Middle frontal gyrus (tissue), 1 donor: ENCODE results near the gene ANAPC16.
"Not testable (repeated sequence)": the region's sequence is repeated elsewhere in the genome, so short reads cannot be mapped to it uniquely, and the experiment has no call there.

ENCODE experiments used
- DNase-seq: peaks from one replicate; pipeline ENCODE4 v3.0.0-alpha.2; 2015; ENCODE audit warnings: low spot score; ENCODE audit errors: extremely low spot score

The ANAPC16 gene

DNA sequence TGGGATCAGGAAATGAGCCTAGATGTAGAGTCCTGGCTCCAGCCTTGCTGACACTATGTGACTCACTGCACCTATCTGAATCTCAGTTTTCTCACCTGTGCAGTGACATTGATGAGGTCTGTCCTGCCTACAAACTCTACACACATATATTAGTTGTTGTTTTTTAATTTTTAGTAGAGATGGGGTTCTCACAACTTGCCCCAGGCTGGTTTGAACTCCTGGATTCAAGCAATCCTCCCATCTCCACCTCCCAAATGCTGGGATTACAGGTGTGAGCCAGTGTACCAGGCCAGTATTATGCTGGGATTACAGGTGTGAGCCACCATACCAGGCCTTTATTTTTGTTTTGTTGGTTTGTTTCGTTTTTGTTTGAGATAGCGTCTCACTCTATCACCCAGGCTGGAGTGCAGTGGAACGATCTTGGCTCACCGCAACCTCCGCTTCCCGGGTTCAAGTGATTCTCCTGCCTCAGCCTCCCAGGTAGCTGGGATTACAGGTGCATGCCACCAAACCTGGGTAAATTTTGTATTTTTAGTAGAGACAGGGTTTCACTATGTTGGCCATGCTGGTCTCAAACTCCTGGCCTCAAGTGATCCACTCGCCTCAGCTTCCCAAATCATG is 46.1 kb downstream of the ANAPC16 start:
- DNase-seq: no peak

DNA sequence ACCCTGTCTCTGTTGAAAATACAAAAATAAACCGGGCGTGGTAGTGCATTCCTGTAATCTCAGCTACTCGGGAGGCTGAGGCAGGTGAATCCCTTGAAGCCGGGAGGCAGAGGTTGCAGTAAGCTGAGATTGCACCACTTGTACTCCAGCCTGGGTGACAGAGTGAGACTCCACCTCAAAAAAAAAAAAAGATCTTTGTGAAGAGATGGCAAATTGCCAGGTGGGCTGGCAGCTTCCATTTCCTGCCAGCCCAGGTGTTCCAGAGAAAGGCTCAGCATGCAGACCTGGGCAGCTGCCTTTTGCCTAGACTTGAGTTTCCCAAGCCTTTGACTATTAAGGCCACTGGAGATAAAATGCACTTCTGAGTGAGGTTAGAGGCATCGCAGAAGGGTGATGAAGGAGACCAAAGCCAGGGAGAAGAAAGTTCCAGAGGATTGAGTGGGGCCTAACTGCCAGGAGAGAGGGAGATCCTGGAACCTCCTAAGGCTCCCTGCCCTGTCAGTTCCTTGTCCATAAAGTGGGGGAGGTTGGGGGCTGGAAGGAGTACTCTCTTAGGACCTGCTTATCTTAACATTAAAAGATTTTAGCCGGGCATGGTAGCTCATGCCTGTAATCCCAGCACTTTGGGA is 47.9 kb downstream of the ANAPC16 start:
- no peak for DNase-seq

DNA sequence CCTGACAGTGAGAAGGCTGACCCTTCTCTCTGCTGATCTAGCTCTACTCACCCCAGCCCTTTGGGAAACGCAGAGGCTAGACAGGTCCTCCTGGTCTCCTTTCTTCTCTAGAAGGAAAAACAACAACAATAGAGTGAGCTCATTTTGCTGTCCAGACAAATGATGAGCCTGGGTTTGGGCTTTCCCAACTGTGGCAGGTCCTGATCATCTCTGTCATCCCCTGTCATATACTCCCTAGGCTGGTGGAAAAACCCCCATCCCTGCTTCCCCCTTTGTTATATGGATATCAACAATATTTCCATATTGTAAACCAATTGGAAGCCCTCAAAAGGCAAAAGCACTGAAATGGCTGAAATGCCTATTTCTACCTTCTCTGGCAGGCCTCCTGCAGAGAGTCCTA is 48.7 kb downstream of the ANAPC16 start:
- DNase-seq: no peak

DNA sequence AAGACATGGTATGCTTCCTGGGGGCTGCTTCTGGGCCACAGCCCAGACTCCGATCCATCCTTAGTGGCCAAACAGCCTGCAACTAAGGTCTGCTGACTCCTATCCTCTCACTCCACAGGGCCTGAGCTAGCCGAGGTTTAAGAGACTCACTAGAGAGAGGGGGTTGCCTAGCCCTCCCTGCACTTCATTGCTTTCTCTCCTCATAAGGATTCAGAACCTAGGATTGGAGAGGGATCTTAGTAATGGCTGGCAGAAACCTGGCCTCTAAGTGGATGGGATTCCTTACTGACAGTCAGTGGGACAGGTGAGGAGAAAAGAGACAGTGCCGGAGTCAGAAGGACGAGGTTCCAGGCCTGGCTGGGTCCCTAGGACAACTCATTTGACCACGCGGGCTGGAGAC is 49.7 kb downstream of the ANAPC16 start:
- no peak for DNase-seq

DNA sequence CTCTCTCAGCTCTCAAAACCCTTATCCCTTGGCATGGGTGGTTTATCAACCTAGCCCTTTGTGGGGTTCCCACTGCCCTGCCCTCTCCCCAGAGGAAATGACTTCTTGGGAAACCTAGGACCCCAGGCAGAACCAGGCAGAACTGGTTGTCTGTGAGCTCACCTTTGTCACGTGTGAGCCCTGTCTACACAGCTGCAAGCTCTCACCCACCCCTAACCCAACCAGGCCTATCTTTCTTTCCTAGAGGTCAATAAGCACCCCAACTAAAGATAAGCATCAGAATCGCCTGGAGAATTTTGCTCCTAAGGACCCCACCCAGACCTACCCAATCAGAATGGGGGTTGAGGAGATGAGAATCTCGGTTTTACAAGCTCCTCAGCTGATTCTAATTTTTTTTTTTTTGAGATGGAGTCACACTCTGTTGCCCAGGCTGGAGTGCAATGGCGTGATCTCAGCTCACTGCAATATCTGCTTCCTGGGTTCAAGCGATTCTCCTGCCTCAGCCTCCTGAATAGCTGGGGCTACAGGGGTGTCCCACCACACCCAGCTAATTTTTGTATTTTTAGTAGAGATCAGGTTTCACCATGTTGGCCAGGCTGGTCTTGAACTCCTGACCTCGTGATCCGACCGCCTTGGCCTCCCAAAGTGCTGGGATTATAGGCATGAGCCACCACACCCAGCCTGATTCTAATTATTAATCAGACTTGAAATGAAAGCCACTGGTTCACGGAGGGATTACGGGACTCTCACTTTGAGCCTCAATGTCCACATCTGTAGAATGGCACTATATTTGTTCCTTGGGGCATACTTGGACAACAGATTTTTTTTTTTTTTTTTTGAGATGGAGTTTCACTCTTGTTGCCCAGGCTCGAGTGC is 50.4 kb downstream of the ANAPC16 start:
- DNase-seq: no peak

DNA sequence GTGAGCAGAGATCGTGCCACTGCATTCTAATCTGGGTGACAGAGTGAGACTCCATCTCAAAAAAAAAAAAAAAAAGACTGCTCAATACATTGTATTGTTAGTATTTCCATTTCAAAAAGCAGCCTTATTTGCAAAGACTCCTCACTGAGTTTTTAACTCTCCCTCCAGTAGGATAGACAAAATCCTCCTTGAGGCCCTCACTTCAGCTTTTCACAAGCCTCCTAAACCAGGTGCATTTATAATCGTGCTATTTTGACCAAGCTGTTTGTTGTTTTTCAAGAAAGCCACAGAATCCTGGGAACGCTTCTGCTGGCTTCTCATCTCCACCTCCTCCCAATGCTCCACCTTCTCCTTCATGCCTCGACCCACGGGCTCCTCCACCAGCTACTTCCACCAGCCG is 51.6 kb downstream of the ANAPC16 start:
- no peak for DNase-seq

DNA sequence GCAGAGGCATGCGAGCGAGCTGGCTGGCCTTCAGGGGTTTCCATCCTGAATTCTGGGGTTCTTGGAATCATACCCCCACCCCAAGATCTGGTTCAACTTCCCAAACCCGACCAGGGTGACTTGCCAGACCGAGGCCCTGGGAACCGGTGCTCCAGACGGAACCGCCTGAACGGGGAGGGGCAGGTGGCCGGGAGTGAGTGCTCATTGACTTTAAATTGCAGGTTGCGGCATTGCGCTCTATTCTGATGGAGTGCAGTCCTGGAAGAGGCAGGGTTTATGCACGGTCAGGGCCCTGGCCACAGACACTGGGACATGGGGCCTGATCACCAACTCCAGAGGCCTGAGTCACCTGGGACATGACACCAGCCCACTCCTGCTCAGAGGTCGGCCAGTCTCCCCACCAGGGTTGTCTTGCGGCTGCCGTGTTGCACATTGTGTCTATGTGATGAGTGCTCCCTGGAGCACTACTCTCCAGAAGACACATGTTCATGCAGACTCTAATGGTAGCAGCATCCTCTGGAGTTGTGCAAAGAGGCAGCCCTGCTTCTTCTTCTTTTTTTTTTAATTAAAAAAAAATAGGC is 52.1 kb downstream of the ANAPC16 start:
- no peak for DNase-seq

DNA sequence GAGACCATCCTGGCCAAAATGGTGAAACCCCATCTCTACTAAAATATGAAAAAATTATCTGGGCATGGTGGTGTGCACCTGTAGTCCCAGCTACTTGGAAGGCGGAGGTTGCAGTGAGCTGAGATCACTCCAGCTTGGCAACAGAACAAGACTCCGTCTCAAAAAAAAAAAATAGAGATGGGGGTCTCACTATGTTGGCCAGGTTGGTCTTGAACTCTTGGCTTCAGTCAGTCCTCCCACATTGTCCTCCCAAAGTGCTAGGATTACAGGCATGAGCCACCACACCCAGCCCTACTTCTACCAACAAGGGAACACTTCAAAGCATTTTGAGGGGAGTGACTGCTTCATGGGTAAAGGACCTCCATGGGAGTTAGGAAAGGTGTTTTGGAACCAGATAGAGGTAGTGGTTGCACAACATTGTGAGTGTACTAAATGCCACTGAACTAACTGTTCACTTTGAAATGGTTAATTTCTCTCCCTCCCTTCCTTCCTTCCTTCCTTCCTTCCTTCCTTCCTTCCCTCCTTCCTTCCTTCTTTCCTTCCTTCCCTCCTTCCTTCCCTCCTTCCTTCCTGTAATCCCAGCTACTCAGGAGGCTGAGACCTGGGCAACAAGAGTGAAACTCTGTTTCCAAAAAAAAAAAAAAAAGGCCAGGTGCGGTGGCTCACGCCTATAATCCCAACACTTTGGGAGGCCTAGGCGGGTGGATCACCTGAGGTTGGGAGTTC is 52.8 kb downstream of the ANAPC16 start:
- not testable (repeated sequence) for DNase-seq

DNA sequence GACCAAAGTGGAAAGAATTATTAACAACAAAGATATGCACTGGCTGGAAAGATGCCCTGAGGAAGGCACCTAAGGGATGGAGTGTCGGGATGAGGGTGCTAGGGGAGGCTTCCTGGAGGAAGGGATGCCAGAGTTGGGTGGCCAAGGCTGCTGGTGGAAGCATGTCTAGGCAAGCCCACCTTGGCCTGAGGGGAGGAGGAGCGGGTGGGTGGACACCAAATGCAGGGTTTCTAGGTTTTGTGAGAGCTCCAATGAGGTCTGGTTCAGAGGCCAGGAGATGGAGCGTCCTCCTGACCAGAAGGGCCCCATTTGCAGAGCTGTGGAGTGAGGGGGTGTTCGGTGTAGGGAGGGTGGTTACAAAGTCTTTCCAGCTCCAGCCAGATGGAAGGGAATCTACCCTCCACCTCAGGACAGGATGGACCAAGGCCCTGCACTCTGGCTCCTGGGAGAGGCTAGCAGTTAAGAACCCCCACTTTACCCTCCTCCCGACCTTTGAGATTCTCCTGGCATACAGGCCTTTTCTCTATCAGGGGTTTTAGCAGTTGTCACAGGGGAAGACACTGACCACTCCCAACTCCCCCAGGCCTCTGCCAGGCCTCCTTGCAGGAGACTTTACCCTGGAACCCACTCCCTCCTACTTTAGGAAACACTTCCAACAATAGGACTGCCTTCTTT is 54.9 kb downstream of the ANAPC16 start:
- no peak for DNase-seq

DNA sequence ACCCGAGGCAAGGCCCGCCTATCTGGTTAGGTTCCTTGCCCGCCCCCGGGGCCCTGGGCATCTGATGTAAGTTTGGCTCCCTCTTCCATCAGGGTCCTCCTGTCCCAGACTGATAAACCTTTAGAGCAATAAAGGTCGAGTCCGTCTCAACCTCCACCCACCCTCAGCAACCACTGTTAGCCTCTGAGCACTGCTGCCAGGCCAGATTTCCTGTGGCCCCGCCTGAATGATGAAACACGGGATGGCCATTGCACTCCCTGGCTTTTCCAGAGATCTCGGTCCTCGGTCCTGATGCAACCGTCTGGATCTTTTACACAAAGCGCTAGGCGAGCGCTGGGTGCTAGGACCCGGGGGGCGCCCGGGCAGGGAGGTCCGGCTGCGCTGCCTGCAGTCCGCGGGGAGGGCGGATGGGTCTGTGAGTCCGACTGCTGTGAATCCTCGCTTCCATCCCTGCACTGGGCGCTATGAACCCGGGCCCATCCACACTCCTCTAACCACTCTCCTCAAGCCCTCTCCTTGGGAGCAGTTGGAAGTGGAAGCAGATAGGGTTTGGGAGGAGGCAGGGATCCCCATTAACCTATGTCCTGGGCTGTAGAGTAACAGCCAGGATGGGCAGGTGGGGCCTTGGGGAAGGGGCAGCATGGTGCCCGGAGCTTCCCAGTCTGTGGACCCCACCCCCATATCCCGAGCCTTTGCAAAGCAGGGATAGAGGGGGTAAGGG is 57.0 kb downstream of the ANAPC16 start:
- DNase-seq: peak; percentile 76

DNA sequence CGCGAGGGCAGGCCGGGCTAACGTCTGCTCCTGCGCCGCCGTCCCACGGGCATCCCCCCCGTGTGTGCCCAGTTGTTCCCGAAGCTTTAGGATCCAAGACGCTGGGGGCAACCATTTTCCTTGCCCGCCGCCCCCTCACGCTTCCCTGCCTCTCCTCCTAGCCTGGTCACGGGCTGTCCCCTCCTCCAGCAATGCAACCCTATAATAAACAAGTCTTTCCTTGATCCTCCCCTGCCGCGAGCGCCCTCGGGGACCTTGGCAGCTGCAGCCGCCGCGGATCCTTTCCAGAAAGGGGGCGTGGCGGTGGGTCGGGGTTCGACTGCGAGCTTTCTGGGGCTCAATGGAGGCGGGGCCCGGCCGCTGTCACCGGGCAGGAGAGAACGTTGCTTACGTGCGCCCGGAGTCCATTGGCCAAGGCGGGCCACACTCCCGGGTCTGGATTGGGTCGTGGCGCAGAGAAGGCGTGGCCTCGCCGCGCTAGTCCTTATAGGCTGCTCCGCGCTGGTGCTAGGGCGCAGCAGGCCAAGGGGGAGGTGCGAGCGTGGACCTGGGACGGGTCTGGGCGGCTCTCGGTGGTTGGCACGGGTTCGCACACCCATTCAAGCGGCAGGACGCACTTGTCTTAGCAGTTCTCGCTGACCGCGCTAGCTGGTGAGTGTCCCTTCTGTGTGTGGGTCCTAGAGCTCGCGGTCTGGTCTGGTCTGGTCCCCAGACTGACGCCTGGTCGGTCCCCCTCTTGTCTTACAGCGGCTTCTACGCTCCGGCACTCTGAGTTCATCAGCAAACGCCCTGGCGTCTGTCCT is 57.8 kb downstream of the ANAPC16 start, which contains the start of gene DDIT4:
Gene DDIT4 (plus strand): TSS at position 515 of the 803 bp plus-strand sequence. CDS start 293 bp downstream, outside the sequence.
- peak; percentile 98 for DNase-seq

DNA sequence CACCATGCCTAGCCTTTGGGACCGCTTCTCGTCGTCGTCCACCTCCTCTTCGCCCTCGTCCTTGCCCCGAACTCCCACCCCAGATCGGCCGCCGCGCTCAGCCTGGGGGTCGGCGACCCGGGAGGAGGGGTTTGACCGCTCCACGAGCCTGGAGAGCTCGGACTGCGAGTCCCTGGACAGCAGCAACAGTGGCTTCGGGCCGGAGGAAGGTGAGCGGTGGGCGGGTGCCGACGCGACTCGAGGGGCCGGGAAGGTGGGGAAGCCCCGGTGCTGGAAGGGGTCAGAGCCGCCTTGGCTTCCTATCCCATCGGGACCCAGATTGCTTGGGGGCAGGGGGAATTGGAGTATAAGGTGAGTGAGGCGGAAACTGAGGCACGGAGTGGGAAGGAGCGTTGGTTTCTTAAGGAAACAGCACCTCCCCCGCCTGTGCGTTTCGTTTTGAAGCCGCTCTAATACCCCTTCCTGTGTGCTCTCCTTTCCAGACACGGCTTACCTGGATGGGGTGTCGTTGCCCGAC is 58.5 kb downstream of the ANAPC16 start:
- DNase-seq: no peak

DNA sequence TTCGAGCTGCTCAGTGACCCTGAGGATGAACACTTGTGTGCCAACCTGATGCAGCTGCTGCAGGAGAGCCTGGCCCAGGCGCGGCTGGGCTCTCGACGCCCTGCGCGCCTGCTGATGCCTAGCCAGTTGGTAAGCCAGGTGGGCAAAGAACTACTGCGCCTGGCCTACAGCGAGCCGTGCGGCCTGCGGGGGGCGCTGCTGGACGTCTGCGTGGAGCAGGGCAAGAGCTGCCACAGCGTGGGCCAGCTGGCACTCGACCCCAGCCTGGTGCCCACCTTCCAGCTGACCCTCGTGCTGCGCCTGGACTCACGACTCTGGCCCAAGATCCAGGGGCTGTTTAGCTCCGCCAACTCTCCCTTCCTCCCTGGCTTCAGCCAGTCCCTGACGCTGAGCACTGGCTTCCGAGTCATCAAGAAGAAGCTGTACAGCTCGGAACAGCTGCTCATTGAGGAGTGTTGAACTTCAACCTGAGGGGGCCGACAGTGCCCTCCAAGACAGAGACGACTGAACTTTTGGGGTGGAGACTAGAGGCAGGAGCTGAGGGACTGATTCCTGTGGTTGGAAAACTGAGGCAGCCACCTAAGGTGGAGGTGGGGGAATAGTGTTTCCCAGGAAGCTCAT is 59.0 kb downstream of the ANAPC16 start:
- DNase-seq: no peak

DNA sequence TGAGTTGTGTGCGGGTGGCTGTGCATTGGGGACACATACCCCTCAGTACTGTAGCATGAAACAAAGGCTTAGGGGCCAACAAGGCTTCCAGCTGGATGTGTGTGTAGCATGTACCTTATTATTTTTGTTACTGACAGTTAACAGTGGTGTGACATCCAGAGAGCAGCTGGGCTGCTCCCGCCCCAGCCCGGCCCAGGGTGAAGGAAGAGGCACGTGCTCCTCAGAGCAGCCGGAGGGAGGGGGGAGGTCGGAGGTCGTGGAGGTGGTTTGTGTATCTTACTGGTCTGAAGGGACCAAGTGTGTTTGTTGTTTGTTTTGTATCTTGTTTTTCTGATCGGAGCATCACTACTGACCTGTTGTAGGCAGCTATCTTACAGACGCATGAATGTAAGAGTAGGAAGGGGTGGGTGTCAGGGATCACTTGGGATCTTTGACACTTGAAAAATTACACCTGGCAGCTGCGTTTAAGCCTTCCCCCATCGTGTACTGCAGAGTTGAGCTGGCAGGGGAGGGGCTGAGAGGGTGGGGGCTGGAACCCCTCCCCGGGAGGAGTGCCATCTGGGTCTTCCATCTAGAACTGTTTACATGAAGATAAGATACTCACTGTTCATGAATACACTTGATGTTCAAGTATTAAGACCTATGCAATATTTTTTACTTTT is 59.7 kb downstream of the ANAPC16 start:
- DNase-seq: no peak

DNA sequence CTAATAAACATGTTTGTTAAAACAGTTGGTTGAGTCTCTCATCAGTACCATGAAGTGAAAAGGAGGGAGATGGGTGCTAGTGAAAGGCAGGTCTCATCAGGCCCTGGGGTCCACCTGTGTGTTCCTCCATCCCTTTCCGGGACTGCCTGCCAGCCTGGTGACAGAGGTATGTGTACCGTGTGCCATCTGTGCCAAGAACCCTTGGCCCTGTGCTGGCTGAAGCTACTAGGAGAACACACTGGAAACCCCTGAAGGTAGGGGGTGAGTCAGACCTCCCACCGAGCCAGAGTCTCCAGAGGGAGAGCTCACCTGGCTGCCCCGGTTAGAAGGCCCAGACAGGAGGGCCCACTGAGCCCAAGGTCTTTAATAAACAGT is 60.2 kb downstream of the ANAPC16 start:
- no peak for DNase-seq

DNA sequence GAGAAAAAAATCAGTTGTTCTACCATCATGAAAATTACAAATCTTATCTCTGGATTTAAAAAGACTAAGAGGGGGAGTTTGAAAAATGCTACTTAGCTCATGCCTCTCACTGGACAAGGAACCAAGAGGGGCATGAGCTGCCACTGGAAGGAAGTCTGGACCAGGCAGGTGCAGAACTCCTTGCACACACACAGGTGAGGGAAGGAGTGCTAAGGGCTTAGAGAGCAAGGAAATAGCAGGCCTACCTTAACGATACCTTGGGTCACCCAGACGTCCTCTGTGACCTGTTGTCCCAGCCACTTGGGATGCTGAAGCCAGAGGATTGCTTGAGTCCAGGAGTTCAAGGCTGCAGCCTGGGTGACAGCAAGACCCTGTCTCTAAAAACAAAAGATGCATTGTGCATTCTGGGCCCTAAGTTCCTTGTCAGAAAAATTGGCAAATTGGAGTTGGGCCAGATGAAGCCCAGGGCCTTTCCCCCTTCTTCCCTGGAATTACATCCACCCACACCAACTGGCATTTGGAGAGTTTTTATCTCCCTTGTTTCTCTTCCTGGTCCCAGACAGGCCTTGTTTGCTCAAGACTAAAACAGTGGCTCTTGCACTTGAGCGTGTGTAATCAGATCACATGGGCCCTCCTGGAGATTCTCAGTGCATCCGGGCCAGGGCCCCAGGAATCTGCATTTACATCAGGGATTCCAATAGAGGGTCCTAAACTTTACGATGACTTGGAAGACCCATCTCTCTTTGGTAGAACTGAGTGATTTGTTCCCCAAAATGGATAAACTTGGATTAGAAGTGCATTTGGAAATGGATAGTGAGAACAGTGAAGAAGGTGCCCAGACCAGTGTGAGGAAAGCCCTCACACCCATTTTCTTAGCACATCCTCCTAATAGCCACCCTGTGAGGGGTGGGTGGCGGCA is 60.9 kb downstream of the ANAPC16 start:
- DNase-seq: no peak
